OCI-LY1 (cell line): ENCODE data around the gene MYO9A.

ENCODE experiments used
- H2AFZ ChIP-seq: fragments of 200-600 bp; sonication (generic), shearing (Covaris generic); 2 replicates; pipeline ENCODE4 v1.6.0; 2014; ENCODE audit warnings: antibody characterized with exemption, mild to moderate bottlenecking, low read length
- H3F3A ChIP-seq: fragments of 200-600 bp; sonication (generic), shearing (Covaris generic); 2 replicates; pipeline ENCODE4 v1.6.0; 2014; ENCODE audit warnings: mild to moderate bottlenecking, antibody characterized with exemption, low read length, moderate library complexity; ENCODE audit not compliant: insufficient read depth
- H3K27ac ChIP-seq: fragments of 200-600 bp; sonication (generic); 2 replicates; pipeline ENCODE4 v1.5.1; 2014; ENCODE audit warnings: low read length, mixed run types, mild to moderate bottlenecking, low read depth; ENCODE audit not compliant: poor library complexity, severe bottlenecking
- H3K27me3 ChIP-seq: fragments of 200-600 bp; sonication (generic); 2 replicates; pipeline ENCODE4 v1.6.0; 2014; ENCODE audit warnings: antibody characterized with exemption, mild to moderate bottlenecking, low read length, moderate library complexity; ENCODE audit not compliant: insufficient read depth
- H3K36me3 ChIP-seq: fragments of 200-600 bp; sonication (generic); 2 replicates; pipeline ENCODE4 v1.6.1; 2014; ENCODE audit warnings: mild to moderate bottlenecking, antibody characterized with exemption, low read length, moderate library complexity, mixed read lengths; ENCODE audit not compliant: insufficient read depth
- H3K4me1 ChIP-seq: fragments of 200-600 bp; sonication (generic); 2 replicates; pipeline ENCODE4 v1.5.1; 2014; ENCODE audit warnings: mild to moderate bottlenecking, low read length, moderate library complexity; ENCODE audit not compliant: insufficient read depth, severe bottlenecking
- H3K4me2 ChIP-seq: fragments of 200-600 bp; sonication (generic), shearing (Covaris generic); 2 replicates; pipeline ENCODE4 v1.6.1; 2014; ENCODE audit warnings: low read length
- H3K4me3 ChIP-seq: fragments of 200-600 bp; sonication (generic); 2 replicates; pipeline ENCODE4 v1.5.1; 2014; ENCODE audit warnings: low read length, low read depth, mild to moderate bottlenecking, mixed read lengths; ENCODE audit not compliant: poor library complexity, severe bottlenecking
- H3K79me2 ChIP-seq: fragments of 200-600 bp; shearing (Covaris generic); 2 replicates; pipeline ENCODE4 v1.6.1; 2016; ENCODE audit warnings: mixed run types, low read length, mixed read lengths; ENCODE audit not compliant: insufficient read depth
- H3K9ac ChIP-seq: fragments of 200-600 bp; sonication (generic), shearing (Covaris generic); 2 replicates; pipeline ENCODE4 v1.6.1; 2014; ENCODE audit warnings: mild to moderate bottlenecking, low read length, mixed read lengths
- H3K9me2 ChIP-seq: fragments of 200-600 bp; sonication (generic), shearing (Covaris generic); 2 replicates; pipeline ENCODE4 v1.6.1; 2014; ENCODE audit warnings: low read depth, mild to moderate bottlenecking, low read length, mixed read lengths
- H3K9me3 ChIP-seq: fragments of 200-600 bp; shearing (Covaris generic); 2 replicates; pipeline ENCODE4 v1.6.1; 2014; ENCODE audit warnings: low read length, mixed read lengths
- H4K20me1 ChIP-seq: fragments of 200-600 bp; sonication (generic), shearing (Covaris generic); 2 replicates; pipeline ENCODE4 v1.6.0; 2016; ENCODE audit warnings: mild to moderate bottlenecking, low read length; ENCODE audit not compliant: insufficient read depth
- EZH2 ChIP-seq: fragments of 200-600 bp; sonication (generic), shearing (Covaris generic); IDR thresholded peaks from 2 replicates; pipeline ENCODE4 v1.8.0; 2017; ENCODE audit warnings: borderline replicate concordance, mixed run types, mild to moderate bottlenecking, antibody characterized with exemption, low read length, moderate library complexity, mixed read lengths
- TF ChIP-seq, protein P1 (sequence below): fragments of 200-600 bp; sonication (generic), shearing (Covaris generic); IDR thresholded peaks from 2 replicates; pipeline ENCODE4 v1.5.1; 2017; ENCODE audit warnings: mild to moderate bottlenecking, antibody characterized with exemption, low read length, moderate library complexity, mixed read lengths

Gene MYO9A

DNA sequence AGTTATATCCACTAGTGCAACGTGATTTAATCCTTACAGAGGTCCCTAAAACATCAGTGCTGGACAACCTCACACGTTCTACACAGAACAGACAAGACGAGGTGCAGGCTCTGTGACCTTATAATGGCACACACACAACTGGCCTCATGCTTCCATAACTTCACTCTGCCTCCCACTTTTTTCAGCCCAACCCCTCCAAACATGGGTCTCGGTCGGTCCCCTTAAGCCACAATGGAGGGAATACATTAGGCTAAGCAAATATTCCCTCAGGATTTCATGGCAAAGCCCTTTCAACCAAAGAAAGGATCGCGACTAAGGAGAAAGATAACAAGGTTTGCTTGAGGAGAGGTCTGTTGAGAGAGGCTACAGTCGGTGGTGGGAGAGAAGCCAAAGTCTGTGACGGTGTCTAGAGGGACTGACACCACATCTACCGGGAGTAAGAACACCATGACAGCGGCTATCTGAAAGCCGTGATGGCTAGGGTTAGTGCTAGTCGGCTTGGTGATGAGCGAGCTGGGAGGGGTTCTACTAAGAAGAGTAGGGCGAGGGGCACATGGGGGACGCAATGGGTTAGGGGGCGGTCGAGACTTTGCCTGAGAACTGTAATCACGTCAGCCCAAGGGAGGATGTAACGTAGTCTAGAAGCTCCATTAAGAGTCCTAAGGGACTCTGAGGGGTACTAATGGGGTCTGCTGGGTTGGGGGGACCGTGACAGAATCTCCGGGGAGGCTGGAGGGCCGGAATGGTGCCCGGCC, 1.0 kb downstream of the MYO9A start:
- Histone ChIP-seq H3K27me3 (no peaks in the 10 kb centered on the region), H3K9me2 (no peaks in the 10 kb centered on the region), H3K27ac (peak overlapping the region; percentile 59), H4K20me1 (no peaks in the 10 kb centered on the region), H3K9me3 (no peaks in the 10 kb centered on the region), H3K36me3 (no peaks in the 10 kb centered on the region), H3K4me1 (peaks cover 53% of the 10 kb centered on the region), H3F3A (no peaks in the 10 kb centered on the region), H2AFZ (no peak overlapping the region), H3K79me2 (peaks cover 43% of the 10 kb centered on the region), H3K4me3 (peak overlapping the region; percentile 87), H3K4me2 (peak overlapping the region; percentile 93), H3K9ac (peak overlapping the region; percentile 73)
- TF ChIP-seq EZH2 = no peak
- TF ChIP-seq, protein P1, sequence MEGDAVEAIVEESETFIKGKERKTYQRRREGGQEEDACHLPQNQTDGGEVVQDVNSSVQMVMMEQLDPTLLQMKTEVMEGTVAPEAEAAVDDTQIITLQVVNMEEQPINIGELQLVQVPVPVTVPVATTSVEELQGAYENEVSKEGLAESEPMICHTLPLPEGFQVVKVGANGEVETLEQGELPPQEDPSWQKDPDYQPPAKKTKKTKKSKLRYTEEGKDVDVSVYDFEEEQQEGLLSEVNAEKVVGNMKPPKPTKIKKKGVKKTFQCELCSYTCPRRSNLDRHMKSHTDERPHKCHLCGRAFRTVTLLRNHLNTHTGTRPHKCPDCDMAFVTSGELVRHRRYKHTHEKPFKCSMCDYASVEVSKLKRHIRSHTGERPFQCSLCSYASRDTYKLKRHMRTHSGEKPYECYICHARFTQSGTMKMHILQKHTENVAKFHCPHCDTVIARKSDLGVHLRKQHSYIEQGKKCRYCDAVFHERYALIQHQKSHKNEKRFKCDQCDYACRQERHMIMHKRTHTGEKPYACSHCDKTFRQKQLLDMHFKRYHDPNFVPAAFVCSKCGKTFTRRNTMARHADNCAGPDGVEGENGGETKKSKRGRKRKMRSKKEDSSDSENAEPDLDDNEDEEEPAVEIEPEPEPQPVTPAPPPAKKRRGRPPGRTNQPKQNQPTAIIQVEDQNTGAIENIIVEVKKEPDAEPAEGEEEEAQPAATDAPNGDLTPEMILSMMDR = no peak

DNA sequence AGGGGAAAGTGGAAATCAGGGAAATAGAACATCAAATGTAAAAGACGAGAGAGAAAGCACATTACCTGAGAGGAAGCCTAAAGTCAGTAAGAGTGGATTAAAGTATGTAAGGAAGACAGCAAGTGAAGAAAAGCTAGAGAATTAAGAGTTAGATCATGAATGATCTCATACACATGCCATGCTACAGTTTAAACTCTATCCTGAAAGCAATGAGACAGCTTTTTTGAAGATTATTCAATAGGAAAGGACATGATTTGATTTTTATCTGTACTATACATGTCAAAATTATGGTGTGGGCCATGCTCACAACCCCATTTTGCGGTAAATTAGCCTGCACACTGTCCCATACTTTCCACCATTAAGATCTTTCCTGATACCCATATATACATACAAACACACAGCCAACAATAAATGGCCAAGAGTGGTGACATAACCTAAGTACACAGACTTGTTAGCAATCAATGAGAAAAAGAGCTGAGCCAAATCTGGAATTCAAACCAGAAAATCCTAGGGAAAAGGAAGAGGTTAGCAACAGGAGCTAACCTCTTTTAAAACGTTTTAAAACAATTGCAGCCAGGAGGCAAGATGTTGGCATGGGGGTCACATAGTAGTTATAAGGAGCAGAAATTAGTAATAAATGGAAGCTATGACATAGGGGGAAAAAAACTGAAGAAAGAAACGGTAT, 4.5 kb downstream of the MYO9A start:
- peaks cover 63% of the 10 kb centered on the region for H3K79me2 ChIP-seq
- no peak overlapping the region for H2AFZ ChIP-seq
- no peak for TF ChIP-seq EZH2
- TF ChIP-seq, protein P1 = no peak
- H3K4me1 ChIP-seq = peaks cover 41% of the 10 kb centered on the region
- H4K20me1 ChIP-seq = no peaks in the 10 kb centered on the region
- H3F3A ChIP-seq = no peaks in the 10 kb centered on the region
- no peak overlapping the region for H3K9ac ChIP-seq
- H3K9me3 ChIP-seq = no peaks in the 10 kb centered on the region
- H3K27me3 ChIP-seq = no peaks in the 10 kb centered on the region
- H3K9me2 ChIP-seq = no peaks in the 10 kb centered on the region
- H3K4me2 ChIP-seq = peak overlapping the region; percentile 7; the same call in 1 of the 2 replicates
- H3K27ac ChIP-seq = no peak overlapping the region
- no peaks in the 10 kb centered on the region for H3K36me3 ChIP-seq
- H3K4me3 ChIP-seq = no peak overlapping the region

DNA sequence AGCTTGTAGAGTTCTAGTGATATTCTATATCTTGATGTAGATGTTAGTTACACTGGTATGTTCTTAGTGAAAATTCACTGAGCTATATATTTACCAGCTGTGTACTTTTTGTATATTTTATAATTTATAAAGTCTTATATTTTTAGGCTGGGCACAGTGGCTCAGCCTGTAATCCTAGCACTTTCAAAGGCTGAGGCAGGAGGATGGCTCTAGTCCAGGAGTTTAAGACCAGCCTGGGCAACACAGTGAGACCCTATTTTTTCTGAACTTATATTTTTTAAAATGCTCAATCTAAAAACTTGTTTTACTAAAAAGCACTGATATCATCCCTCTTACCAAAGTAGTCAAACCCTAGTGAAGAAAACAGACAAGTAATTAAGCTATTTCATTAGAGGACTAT, 5.1 kb downstream of the MYO9A start:
- peaks cover 48% of the 10 kb centered on the region for H3K4me1 ChIP-seq
- H3K27me3 ChIP-seq = no peaks in the 10 kb centered on the region
- H2AFZ ChIP-seq = no peak overlapping the region
- H3K9me2 ChIP-seq = no peaks in the 10 kb centered on the region
- H3K4me2 ChIP-seq = 0 out of 2 replicates have a peak overlapping the region, but pooled peaks have one; percentile 7
- no peak overlapping the region for H3K27ac ChIP-seq
- no peaks in the 10 kb centered on the region for H3K36me3 ChIP-seq
- H4K20me1 ChIP-seq = no peaks in the 10 kb centered on the region
- no peak overlapping the region for H3K9ac ChIP-seq
- peaks cover 70% of the 10 kb centered on the region for H3K79me2 ChIP-seq
- no peak overlapping the region for H3K4me3 ChIP-seq
- no peaks in the 10 kb centered on the region for H3F3A ChIP-seq
- no peaks in the 10 kb centered on the region for H3K9me3 ChIP-seq
- TF ChIP-seq EZH2 = no peak
- TF ChIP-seq, protein P1 = no peak
